Measurements from ENCODE around the gene TTYH2.

GRCh38 chr17:74283371-74283673 lies 70.0 kb downstream of the TTYH2 start:
- no peak for TF ChIP-seq ATF6 (CRISPR knock-in tag; IDR thresholded peaks at IDR 0.05)
- no peak for TF ChIP-seq RELA (CRISPR knock-in tag; IDR thresholded peaks at IDR 0.05; ENCODE audit: borderline replicate concordance)
- no peak for TF ChIP-seq CTCF (IDR thresholded peaks at IDR 0.05)
- TF ChIP-seq TP53 (CRISPR knock-in tag; IDR thresholded peaks at IDR 0.05): no peak
- TF ChIP-seq, protein P1, sequence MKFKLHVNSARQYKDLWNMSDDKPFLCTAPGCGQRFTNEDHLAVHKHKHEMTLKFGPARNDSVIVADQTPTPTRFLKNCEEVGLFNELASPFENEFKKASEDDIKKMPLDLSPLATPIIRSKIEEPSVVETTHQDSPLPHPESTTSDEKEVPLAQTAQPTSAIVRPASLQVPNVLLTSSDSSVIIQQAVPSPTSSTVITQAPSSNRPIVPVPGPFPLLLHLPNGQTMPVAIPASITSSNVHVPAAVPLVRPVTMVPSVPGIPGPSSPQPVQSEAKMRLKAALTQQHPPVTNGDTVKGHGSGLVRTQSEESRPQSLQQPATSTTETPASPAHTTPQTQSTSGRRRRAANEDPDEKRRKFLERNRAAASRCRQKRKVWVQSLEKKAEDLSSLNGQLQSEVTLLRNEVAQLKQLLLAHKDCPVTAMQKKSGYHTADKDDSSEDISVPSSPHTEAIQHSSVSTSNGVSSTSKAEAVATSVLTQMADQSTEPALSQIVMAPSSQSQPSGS (CRISPR knock-in tag; IDR thresholded peaks at IDR 0.05; ENCODE audit: borderline replicate concordance, low read depth): no peak
- TF ChIP-seq, protein P2, sequence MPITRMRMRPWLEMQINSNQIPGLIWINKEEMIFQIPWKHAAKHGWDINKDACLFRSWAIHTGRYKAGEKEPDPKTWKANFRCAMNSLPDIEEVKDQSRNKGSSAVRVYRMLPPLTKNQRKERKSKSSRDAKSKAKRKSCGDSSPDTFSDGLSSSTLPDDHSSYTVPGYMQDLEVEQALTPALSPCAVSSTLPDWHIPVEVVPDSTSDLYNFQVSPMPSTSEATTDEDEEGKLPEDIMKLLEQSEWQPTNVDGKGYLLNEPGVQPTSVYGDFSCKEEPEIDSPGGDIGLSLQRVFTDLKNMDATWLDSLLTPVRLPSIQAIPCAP (CRISPR knock-in tag; IDR thresholded peaks at IDR 0.05): no peak
- TF ChIP-seq CREB1 (CRISPR knock-in tag; IDR thresholded peaks at IDR 0.05): no peak
- TF ChIP-seq TEAD4 (CRISPR knock-in tag; IDR thresholded peaks at IDR 0.05): no peak
- TF ChIP-seq, protein P3, sequence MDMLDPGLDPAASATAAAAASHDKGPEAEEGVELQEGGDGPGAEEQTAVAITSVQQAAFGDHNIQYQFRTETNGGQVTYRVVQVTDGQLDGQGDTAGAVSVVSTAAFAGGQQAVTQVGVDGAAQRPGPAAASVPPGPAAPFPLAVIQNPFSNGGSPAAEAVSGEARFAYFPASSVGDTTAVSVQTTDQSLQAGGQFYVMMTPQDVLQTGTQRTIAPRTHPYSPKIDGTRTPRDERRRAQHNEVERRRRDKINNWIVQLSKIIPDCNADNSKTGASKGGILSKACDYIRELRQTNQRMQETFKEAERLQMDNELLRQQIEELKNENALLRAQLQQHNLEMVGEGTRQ (CRISPR knock-in tag; IDR thresholded peaks at IDR 0.05): no peak
- TF ChIP-seq SMAD3 (CRISPR knock-in tag; IDR thresholded peaks at IDR 0.05; ENCODE audit: borderline replicate concordance): no peak
- no peak for TF ChIP-seq ESRRA (CRISPR knock-in tag; IDR thresholded peaks at IDR 0.05; ENCODE audit: borderline replicate concordance)

Measured in WTC11 (cell line).